Activated B cell treated with CpG ODN at 0.5 μM for 24 hours (primary cell): ENCODE results near the gene MRPL38. TPM values are rescaled to one million over a fixed set of nuclear protein-coding genes. Genes with fewer than 3 reads are reported as not detected.

Experiments used
- ATAC-seq: fragments of 200-7000 bp; cut with Tn5 transposase; one replicate; pipeline ENCODE4 v1.10.0; 2021; ENCODE audit warnings: low read depth, mild to moderate bottlenecking, moderate library complexity
- CTCF ChIA-PET: fragments of 350-600 bp; sonication (Branson Sonifier 250); formaldehyde crosslinking; loops from one replicate; lab custom pipeline; 2021; ENCODE audit warnings: antibody characterized with exemption; lab: Charles Lee
- POLR2A ChIA-PET: fragments of 350-600 bp; sonication (Branson Sonifier 250); formaldehyde crosslinking; loops from one replicate; lab custom pipeline; 2021; ENCODE audit warnings: antibody characterized with exemption; lab: Charles Lee
- DNase-seq: peaks from one replicate; pipeline ENCODE4 v3.0.0; 2022
- H3K27ac Mint-ChIP-seq: one replicate; pipeline ENCODE4 v1.8.0; 2020; ENCODE audit warnings: mixed read lengths
- H3K27me3 Mint-ChIP-seq: one replicate; pipeline ENCODE4 v1.8.0; 2021; ENCODE audit warnings: mixed read lengths
- H3K36me3 Mint-ChIP-seq: one replicate; pipeline ENCODE4 v1.8.0; 2021; ENCODE audit warnings: low read depth, mixed read lengths
- H3K4me1 Mint-ChIP-seq: one replicate; pipeline ENCODE4 v1.8.0; 2021; ENCODE audit warnings: mixed read lengths
- H3K4me3 Mint-ChIP-seq: one replicate; pipeline ENCODE4 v1.8.0; 2020; ENCODE audit warnings: mild to moderate bottlenecking, mixed read lengths
- H3K9me3 Mint-ChIP-seq: one replicate; pipeline ENCODE4 v1.8.0; 2020; ENCODE audit warnings: mixed read lengths
- CTCF ChIP-seq: fragments of 200-600 bp; IDR thresholded peaks from one replicate; pipeline ENCODE4 v1.8.0; 2022; ENCODE audit warnings: antibody characterized with exemption, mild to moderate bottlenecking
- intact Hi-C: fragments of 100-400 bp; cut with micrococcal nuclease; formaldehyde crosslinking; loops from one replicate; pipeline ENCODE4 v1.15.1; 2024
- total RNA-seq: library from RNA; stranded (reverse); gene quantifications from 2 replicates; pipeline ENCODE4 v1.2.3, GENCODE V29; 2022

Gene MRPL38
- total RNA-seq, 1 donor from 2014 or later = 137 TPM

- ChIA-PET POLR2A (interaction anchor here (0.6 kb wide), 1 partner anchor 128 kb away, joined by 3 read pairs; no protein-coding TSS in a partner anchor), CTCF (no interaction called here)
- intact Hi-C loops = no loop called here
- Mint-ChIP-seq H3K27me3 (no peaks in the 10 kb centered on the region), H3K27ac (no peak overlapping the region), H3K4me1 (no peaks in the 10 kb centered on the region), H3K36me3 (peaks cover 12% of the 10 kb centered on the region), H3K9me3 (no peaks in the 10 kb centered on the region), H3K4me3 (no peak overlapping the region)
- DNase-seq (no peak), ATAC-seq (no peak)
- TF ChIP-seq CTCF = no peak
Measured at GRCh38 chr17:75914643-75915267, 10.1 kb upstream of the MRPL38 start.

DNA sequence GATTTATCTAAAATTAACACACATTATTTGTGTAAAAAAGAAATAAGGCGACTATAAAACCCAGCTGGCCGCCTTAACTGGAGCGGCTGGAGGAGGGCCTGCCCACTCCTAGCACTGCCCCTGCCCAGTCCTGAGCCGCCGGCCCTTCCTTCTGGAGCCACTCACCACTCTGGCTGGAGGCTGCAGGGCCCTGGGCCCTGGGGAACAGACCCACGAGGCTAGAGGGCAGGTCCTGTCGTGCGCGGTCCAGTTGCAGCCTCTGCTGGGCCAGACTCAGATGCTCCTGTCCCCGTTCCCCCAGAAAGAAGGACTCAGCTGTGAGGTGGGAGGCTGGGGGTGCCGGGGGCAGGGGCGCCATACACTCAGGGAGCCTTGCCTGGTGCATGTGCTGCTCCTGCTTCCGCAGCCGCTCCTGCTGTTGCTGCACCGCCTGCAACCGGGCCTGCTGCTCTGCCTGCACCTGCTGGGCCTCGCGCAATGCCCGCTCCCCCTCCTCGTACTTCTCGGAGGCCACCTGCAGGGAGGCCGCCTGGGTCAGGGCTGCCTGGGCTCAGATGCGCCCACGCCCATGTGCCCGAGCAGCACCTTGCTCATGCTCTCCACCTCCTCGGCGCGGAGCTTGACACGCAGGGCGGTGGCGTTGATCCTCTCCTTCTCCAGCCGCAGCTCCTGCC lies 9.0 kb upstream of the MRPL38 start:
- no peaks in the 10 kb centered on the region for H3K9me3 Mint-ChIP-seq
- no peaks in the 10 kb centered on the region for H3K4me1 Mint-ChIP-seq
- intact Hi-C loops = no loop called here
- DNase-seq (no peak), ATAC-seq (no peak)
- no peak for TF ChIP-seq CTCF
- POLR2A ChIA-PET = no interaction called here
- CTCF ChIA-PET = no interaction called here
- no peak overlapping the region for H3K27ac Mint-ChIP-seq
- no peaks in the 10 kb centered on the region for H3K27me3 Mint-ChIP-seq
- no peak overlapping the region for H3K4me3 Mint-ChIP-seq
- peaks cover 9% of the 10 kb centered on the region for H3K36me3 Mint-ChIP-seq

DNA sequence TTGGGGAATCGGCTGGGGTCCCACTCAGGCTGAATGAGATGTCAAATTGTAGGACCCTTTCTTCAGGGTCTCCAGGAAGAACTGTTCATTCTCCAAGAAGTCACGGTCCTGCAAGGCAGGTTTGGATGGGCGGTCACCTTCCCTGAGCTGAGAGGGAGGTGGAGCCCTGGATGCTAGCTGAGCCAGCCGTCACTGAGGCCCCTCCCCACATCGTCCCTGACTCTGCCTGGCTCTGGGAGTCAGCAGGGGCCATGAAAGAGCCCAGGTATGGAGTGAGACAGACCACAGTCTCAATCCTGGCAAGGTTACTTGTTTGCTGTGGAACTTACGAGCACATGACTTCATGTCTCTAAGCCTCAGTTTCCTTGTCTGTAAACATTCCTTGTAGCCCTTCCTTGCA lies 6.0 kb upstream of the MRPL38 start:
- intact Hi-C loops = no loop called here
- no peaks in the 10 kb centered on the region for H3K9me3 Mint-ChIP-seq
- H3K36me3 Mint-ChIP-seq = peaks cover 7% of the 10 kb centered on the region
- H3K27me3 Mint-ChIP-seq = no peaks in the 10 kb centered on the region
- H3K27ac Mint-ChIP-seq = no peak overlapping the region
- no peak overlapping the region for H3K4me3 Mint-ChIP-seq
- CTCF ChIA-PET = no interaction called here
- ATAC-seq (no peak), DNase-seq (no peak)
- peaks cover 2% of the 10 kb centered on the region for H3K4me1 Mint-ChIP-seq
- POLR2A ChIA-PET = interaction anchor here (1.0 to 1.3 kb wide), 3 partner anchors 68 to 161 kb away, joined by 3 to 5 read pairs (median 3); partner anchors contain the start of genes ACOX1, SRP68 and TEN1
- TF ChIP-seq CTCF = no peak

DNA sequence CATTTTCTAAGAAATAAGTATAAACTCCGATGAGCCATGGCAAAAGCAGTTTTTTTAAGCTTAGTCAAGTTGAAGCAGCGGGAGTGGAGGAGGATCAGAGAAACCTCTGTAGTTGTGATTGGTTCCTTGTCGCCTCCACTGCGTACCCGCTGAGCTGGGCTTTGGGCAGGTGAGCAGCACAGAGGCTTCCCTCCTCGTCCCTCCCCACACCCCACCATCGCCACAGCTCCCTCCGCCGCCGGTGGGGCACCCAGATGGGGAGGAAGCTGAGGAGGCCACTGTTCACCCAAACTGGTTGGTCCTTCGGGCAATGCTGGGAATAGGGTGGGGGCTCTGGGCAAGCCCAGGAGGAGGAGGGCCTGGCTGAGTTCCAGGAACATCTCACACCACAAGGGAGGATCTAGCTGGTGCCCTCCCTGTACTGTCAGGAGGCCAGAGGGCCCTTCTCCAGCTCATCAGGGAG lies 5.2 kb upstream of the MRPL38 start:
- ATAC-seq = no peak
- H3K4me3 Mint-ChIP-seq = no peak overlapping the region
- H3K36me3 Mint-ChIP-seq = peaks cover 7% of the 10 kb centered on the region
- ChIA-PET POLR2A (no interaction called here), CTCF (interaction anchor here (1.3 kb wide), 1 partner anchor 95 kb away, joined by 9 read pairs; no protein-coding TSS in a partner anchor)
- TF ChIP-seq CTCF = no peak
- intact Hi-C loops = loop anchor here (10.0 kb wide), 1 partner anchor 365 kb away; no protein-coding TSS in a partner anchor
- H3K27ac Mint-ChIP-seq = no peak overlapping the region
- no peak for DNase-seq
- no peaks in the 10 kb centered on the region for H3K9me3 Mint-ChIP-seq
- H3K27me3 Mint-ChIP-seq = no peaks in the 10 kb centered on the region
- H3K4me1 Mint-ChIP-seq = peaks cover 6% of the 10 kb centered on the region
